NCI-H524 treated with DMSO at 0.1 percent for 48 hours (cell line): ENCODE measurements around the gene DOCK2.
"Not testable (repeated sequence)": the region's sequence is repeated elsewhere in the genome, so short reads cannot be mapped to it uniquely, and the experiment has no call there.

Source experiments
- DNase-seq: peaks from one replicate; lab custom pipeline; 2025; lab: John Stamatoyannopoulos, UW

DOCK2 gene

GRCh38 chr5:169789417-169789940 lies 152.4 kb downstream of the DOCK2 start:
- no peak for DNase-seq

- DNase-seq: no peak
Observed at GRCh38 chr5:169791251-169791650, 154.2 kb downstream of the DOCK2 start.

GRCh38 chr5:169795338-169795737 lies 158.3 kb downstream of the DOCK2 start:
- no peak for DNase-seq

GRCh38 chr5:169796731-169797130 lies 159.7 kb downstream of the DOCK2 start:
- no peak for DNase-seq

- no peak for DNase-seq
Observed at GRCh38 chr5:169797577-169797976, 160.5 kb downstream of the DOCK2 start.

- DNase-seq: no peak
Observed at GRCh38 chr5:169798438-169798837, 161.4 kb downstream of the DOCK2 start.

DNA sequence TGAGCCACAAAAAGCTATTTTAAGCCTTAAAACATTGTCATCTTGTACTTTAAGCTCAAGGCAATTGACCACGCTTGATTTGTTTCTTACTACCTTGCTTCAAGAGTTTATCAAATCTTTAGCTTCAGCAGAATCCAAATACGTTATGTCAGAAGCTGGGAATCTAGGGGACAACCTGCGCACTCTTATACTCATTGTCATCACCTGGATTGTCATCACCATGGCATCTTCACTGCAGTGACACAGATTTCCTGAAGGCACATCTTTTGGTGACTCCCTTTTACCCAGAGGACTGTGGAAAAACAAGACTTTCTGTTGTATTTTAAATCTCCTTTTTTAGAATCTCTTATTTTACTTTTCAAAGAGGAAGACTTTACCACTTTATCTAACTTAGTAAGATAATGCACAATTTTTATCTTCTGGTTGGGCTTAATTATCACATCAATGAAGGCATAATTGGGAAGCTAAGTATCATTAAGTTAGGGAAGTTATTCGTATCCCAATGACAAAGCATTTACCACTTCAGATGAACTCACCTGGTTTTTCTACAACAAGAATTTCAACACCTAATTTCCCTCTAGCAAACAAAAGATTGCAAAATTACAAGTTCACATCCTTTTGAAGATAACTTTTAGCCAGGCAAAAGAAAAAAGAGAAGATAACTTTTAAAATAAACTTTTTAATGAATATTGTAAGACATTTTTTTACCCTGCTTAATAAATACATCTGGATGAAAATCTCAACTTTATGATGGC lies 162.0 kb downstream of the DOCK2 start:
- no peak for DNase-seq

DNA sequence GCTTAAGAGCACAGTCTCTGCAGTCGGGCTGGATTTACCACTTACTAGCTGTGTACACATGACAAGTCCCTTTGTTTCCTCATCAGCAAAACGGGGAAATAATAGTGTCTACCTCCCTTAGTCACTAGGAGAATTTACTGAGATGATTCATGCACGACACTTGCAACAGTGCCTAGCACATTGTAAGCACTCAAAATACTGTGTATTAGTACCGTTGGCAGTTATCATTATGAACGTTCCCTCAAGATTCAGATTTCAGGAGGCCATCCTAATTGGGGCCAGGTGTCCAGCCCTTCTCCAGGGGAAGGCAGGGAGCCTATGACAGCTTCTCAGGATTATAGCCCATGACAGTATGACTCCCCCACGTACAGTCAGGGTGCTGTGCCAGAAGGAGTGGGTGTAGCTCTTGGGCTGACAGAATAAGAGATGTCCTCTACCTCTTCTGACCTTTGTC lies 164.3 kb downstream of the DOCK2 start:
- no peak for DNase-seq

DNA sequence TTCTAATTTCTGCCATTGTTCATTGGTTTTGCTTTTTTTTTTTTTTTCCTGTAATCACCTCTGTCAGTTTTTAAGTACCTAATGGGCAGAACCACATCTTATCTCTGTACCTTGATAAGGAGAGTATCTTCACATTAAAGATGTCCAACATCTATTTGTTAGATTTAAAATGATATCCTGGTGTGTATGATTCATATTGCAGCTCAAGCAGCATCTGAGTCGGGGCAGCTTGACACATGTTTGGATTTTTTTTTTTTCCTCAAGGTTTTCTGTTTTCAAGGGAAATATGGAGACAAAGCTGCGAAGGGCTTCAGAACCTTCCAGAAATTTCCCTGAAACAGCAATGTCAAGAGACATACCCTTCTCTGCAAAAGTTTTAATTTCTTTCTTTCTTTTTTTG lies 164.7 kb downstream of the DOCK2 start:
- DNase-seq: no peak

- no peak for DNase-seq
Observed at GRCh38 chr5:169803077-169803981, 166.3 kb downstream of the DOCK2 start.

GRCh38 chr5:169804861-169805260 lies 167.8 kb downstream of the DOCK2 start:
- no peak for DNase-seq

GRCh38 chr5:169805527-169805934 lies 168.5 kb downstream of the DOCK2 start:
- no peak for DNase-seq

- DNase-seq: no peak
Observed at GRCh38 chr5:169805937-169806700, 169.0 kb downstream of the DOCK2 start.

GRCh38 chr5:169808118-169808581 lies 171.1 kb downstream of the DOCK2 start:
- no peak for DNase-seq

GRCh38 chr5:169808880-169809279 lies 171.8 kb downstream of the DOCK2 start:
- DNase-seq: not testable (repeated sequence)

GRCh38 chr5:169809281-169809680 lies 172.2 kb downstream of the DOCK2 start:
- DNase-seq: no peak

GRCh38 chr5:169810524-169810923 lies 173.4 kb downstream of the DOCK2 start:
- DNase-seq: no peak

DNA sequence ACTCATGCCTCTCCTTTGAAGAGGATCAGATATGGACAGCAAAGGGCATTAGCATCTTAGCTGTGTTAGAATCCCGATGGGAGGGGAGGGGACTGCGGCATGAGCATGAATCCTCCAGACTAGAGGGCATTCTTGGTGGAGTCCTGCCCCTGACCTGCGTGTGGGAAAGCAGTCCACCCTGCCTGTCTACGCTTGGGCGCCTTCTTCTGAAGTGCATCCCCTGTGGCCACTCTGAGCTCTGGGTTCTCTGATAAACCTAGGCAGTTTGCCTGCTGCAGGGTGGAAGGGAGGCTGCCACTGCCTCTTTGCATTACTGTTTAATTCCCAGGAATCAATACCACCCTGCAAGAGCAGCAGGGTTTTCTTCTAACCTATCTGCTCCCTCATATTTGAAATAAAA lies 173.9 kb downstream of the DOCK2 start:
- DNase-seq: no peak

GRCh38 chr5:169811680-169812079 lies 174.6 kb downstream of the DOCK2 start:
- no peak for DNase-seq

- peak; percentile 62 for DNase-seq
Observed at GRCh38 chr5:169812786-169813185, 175.7 kb downstream of the DOCK2 start.

DNA sequence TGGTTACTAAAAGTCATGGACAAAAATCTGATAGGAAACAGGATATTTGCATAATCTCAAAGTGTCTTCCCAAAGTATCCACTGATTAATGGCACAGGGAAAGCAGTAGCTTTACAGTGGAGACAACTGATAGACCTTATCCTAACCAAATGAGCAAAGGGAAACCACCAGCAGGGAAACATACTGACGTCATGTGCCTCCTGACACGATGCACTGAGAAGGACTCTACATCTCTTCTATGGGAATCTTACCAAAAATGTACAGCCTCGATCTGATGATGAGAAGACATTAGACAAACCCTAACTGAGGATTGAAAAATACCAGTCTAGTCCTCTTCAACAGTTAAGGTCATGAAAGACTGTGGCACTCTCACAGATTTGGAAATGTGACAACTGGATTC lies 177.0 kb downstream of the DOCK2 start:
- no peak for DNase-seq

DNA sequence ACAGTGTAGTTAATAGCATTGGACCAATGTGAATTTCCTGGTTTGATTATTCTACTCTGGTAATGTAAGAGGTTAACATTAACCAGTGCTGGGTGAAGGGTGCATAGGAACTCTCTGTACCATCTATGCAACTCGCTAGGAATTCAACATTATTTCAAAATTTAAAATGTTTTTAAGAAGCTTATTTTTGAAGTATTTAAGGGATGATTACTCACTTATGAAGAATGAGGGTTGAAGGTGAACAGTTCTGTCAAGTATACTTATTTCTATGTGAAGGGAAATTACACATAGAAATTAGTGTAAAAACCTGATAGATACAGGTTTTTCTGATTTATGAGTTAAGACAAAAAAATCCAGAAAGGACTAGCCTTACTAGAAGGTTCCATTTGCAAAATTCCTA lies 177.4 kb downstream of the DOCK2 start:
- DNase-seq: no peak
